ENCODE data around the gene ZNF283.

ZNF283 gene

DNA sequence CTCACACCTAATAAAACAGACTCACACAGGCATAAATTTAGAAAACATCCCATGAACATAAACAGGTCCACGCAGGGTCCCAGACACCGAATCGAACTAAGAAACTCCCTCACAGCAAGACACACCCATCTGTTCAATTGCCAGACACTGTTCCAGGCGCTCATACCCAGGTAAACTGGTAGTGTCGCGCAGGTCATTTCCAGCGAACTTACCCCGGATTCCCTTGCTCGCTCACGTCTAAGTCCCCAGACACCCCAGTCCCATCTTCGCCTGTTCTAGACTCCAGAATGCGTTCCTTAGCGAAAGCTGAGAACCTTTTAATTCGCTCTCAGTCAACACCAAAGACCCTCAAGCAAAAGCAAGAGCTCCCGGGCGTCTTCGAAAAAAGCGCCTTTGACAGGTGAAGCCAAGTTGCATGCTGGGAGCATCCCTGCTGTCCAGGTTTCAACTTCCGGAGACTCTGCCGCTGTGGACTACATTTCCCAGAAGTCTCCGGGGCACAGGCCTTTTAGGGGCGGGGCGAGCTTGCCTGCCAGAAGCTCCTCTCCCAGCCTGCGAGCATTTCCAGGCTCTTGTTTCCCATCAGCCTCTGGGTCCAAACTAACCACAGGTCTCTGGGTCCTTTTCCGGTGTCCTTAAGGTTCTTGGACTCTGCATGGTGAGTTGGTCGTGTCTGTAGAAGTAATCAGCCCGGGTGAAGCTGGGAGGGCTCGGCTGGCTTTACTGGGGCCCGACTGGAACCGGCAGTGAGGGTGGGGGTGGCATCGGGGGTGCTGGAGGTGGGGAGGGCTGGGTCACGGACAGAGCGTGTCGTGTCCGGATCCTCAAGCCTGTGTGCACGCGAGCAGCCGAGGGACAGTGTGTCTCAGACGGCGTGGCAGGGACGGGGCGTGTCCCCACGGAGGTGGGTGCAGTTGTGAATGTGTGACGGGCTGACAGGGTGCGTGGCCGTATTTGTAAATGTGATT is at the start of gene ZNF283:
Gene ZNF283, plus strand, starts transcription at position 535 of the 968 bp plus-strand sequence. CDS start 6,184 bp downstream, outside the sequence.
- peak; percentile 90 for DNase-seq

DNA sequence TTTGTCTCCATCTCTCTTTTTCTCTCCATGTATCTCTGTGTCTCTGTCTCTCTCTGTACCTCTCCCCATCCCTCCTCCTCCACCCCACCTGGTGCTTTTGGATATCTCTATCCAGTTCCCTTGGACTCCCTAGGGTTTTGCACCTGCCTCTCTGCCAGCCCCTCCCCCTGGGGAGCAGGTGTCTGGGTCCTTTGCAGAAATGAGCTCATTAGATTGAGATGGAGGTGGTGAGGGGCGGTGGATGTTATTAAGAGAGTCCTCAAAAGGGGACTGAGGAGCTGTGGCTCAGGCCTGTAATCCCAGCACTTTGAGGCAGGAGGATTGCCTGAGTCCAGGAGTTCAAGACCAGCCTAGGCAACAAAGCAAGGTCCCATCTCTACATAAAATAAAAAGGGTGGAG is 48.5 kb upstream of the ZNF283 start:
- peak; percentile 93 for DNase-seq

DNA sequence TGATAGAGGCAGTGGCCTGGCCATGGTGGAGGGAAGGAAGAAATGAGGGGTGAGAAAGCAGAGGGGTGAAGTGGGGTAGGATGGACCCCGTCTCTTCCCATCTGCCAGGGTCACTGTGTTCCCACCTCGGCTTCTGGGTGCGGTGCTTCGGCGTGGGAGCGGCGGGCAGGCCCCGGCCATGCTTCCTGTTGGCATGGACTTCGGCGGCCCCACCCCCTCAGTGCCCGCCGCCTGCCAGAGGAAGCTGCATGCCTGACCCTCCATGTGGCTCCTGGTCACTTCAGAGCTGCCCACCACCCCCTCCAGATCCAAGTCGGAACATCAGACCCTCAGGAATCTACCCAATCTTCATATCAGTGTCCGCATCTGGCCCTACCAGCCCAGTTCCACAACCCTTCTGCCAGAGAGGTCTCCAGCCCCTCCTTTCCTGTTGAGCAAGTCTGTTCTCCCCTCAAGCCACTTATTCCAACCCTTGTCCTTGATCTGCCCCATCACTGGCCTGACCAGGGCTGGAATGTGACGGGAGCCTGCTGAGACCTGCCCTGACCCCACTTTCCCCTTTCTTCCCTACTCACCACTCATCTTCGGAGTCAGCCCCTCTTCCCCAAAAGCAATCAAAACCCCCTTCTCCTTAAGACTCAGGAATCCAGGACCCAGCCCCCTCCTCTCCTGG is 47.8 kb upstream of the ZNF283 start:
- DNase-seq, result no peak

DNA sequence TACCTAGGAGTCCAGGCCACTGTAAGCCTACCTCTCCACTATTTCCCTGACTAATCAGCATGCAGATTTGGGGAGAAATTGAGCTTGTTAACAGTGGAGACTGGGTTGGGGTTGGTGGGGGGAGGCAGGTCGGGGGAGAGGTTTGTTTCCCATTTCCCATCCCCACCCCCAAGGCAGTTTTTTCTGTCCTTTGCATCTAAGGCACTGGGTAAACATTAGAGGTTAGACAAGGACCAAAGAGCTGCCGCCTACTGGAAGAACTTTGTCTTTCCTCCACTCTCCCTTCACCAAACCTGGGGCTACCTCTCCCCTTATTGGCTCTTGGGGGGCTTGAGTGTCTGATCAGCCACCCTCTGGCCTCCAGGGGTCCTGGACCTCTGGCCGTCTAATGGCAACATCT is 47.3 kb upstream of the ZNF283 start:
- no peak for DNase-seq

DNA sequence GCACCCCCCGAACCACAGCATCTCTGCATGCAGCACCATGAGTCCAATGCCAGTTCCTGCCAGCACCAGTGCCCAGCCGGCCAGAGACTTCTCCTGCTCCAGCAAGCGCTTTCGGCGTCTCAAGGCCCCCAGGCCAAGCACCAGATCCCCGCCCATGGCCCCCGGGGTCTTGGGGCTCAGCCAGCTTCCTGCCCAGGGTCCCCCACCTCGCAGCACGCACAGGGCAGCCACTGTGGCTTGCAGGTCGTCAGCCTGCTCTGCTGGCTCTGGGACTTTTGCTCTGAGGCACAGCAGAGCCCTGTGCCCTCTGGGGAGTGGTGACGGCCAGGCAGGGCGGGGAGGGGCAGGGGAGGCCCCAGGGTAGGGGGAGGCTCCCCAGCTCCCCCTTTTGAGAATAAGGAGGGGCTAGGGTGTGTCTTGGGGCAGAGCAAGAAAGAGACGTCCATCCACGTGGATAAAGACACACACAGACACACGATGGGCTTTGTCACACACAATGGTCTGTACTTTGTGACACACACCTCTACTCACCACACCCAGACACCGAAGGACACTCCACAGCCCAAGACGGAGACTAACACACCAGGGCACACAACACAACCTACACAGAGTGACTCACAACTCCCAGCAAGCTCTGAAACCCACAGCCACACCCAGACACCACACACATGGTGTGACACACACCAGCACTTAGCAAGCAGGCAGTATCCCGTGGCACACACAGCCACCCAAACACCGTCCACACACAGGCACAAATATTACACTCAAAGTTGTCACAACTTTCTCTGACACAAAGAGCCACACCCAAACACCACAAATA is 46.2 kb upstream of the ZNF283 start, which contains the start of gene KCNN4:
Gene KCNN4, minus strand, starts transcription at position 268 of the 820 bp plus-strand sequence. Its CDS starts 112 bp downstream, at position 156.
- no peak for DNase-seq

DNA sequence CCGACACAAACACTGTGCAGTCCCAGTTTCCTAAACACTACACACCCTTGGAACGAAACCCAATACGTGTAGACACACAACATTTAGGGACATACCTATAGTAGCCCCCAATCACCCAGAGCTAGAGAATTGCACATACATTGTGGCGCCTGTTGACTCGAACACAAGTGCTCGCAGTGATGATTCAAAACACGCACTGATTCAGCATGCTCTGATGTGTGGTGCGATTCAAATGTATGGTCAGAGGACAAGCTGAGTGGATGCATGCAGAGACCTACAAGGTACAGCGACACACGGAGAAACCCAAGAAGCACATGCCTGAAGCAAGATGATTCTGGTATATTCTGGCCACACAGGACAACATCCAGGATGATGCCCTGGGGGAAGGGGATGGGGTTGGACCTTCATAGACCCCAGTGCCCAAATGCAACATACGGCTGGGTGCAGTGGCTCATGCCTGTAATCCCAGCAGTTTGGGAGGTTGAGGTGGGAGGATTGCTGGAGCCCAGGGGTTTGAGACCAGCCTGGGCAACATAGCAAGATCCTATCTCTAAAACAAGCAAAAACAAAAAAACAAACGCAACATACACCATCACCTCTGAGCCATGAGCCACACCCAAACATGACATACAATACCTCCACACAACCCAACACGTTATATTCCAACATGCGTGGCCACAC is 45.4 kb upstream of the ZNF283 start:
- DNase-seq, result no peak

DNA sequence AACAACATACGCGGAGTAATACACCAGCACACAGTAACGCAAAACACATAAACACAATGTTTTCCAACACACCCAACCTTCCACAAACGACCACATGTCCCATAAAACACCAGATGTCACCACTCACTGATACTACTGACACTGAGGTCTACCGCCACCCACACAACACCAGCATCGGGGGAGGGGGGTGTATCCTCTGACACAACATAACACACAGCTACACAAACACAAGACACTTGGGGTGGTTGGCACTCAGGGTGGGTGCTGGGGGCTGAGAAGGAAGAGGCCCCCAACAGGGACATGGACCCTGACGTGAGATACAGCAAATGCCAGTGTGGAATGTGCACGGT is 44.8 kb upstream of the ZNF283 start:
- DNase-seq, result no peak

DNA sequence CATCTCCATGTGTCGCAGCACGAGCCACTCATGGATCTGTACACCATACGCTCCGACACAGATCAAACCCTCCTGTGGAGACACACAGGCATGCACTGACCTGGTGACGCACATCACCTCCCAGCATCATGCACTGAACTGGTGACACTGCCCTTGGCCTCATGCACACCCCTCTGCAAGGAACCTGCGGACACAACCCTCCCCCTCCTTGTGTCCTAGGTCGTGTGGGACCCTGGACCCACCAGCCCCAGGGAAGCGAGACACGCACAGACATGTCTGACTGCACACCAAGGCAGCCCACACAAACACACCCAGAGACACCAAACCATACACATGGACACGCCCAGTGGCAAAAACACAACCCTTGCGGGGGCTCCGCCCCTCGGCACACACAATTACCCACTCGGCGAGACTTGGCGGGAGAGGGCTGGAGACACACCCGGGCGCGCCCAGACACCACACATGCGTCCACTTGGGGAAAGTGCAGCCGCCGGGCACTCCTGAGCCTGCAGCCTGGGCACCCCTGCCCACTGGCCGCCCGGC is 44.4 kb upstream of the ZNF283 start:
- no peak for DNase-seq

DNA sequence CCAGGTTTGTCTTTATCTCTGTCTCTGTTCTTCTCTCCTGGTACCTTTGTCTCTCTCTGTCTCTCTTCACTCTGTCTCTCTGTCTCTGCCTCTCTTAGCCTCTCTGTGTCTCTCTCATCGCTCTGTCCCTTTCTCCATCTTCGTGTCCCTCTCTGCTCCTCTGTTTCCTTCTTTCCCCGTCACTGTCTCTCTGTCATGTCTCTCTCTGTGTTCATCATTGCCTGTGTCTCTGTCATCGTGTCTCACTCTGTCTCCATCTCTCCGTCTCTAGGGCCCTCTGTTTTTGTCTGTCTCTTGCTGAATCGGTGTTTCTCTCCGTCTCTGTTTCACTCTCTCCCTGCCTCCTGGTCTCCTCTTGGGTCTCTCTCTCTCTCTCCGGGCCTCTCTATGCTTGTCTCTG is 43.5 kb upstream of the ZNF283 start:
- DNase-seq, result no peak

DNA sequence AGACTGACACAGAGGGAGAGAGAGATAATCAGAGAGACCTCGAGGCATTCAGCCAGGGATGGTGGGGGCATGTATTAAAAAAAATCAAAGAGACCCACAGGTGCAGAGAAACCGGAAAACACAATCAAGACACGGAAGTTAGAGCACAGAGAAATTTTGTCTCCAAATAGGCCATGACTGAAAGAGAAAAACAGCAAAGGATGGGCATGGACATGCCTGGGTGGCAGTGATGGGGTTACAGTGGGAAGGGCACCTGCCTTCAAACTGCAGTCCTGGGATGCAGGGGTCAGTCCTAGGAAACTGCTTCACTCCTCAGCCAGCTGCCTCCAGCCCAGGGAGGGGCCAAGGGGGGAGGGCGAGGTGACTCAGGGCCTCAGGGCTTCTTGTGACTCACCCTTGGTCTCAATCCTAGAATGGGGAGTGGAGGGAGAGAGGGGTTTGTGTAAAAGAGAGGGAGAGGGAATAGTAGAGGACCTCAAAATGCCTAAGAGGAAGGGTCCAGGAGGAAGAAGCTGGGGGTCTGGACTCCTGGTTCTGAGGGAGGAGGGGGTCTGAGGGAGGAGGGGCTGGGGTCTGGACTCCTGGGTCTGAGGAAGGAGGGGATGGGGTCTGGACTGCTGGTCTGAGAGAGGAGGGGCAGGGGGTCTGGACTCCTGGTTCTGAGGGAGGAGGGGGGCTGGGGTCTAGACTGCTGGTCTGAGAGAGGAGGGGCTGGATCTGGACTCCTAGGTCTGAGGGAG is 42.7 kb upstream of the ZNF283 start:
- DNase-seq, result no peak

DNA sequence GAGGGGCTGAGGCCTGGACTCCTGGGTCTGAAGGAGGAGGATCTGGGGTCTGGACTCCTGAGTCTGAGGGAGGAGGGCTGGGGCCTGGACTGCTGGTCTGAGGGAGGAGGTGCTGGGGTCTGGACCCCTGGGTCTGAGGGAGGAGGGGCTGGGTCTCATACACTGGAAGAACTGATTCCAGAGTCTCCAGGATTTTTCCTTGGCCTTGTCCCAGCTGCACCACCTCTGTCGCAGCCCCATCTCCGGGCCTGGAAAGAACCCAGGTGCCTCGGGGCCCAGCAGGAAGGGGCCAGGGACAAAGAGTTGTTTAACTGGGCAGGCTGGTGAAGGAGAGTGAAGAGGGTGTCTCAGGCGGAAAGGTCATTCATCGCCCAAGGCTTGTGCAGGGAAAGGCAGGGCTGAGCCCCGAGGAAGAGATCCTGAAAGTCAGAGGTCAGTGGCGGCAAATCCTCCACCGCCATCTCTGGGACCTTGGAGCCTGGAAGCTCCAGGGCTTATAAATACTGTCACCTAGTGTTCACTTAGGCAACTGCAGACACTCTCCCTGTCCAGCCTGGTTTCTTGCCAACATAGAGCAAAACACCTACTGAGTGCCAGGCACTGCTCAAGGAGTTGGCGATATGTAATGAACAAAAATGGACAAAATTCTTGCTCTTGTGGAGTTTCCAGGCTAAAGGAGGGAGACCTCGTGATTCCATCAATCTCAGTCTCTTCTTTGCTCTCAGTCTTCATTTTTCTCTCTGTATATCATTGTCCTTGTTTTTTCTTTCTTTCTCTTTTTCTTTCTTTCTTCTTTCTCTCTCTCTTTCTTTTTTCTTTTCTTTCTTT is 41.9 kb upstream of the ZNF283 start:
- peak; percentile 61 for DNase-seq

DNA sequence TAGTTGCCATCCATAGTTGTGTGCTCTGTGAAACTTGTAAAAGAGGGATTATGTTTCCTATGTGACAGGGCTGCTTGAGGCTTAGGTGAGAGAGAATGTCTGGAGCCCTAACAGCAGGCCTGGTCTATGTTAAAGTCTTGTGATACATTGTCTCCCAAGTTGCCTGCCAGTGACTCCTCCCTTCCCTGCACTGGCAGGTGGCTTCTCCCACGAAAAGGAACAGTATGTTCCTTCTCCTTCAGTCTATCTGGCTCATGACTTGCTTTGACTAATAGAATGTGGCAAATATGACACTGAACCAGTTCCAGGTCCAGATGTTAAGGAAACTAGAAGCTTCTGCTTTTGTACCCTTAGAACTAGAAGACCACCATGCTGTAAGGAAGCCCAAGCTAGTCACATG is 40.5 kb upstream of the ZNF283 start:
- DNase-seq, result no peak

DNA sequence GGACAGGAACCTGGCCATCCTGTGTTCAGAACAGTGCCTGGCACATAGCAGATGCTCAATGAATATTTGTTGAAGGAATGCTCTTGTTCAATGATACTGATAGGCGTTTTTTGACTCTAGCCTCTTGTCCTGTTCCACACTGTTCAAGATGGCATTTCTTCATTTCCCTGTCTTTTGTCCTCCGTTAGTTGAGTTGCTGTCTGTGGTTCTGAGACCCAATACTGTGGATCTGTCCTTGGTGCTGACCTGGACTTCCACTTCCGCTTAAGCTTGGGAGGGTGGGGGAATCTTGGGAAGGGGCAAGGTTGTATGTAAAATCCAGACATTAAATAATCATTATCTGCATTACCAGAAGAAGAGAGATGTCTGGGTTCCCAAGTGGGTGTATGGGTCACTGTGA is 38.1 kb upstream of the ZNF283 start:
- no peak for DNase-seq

DNA sequence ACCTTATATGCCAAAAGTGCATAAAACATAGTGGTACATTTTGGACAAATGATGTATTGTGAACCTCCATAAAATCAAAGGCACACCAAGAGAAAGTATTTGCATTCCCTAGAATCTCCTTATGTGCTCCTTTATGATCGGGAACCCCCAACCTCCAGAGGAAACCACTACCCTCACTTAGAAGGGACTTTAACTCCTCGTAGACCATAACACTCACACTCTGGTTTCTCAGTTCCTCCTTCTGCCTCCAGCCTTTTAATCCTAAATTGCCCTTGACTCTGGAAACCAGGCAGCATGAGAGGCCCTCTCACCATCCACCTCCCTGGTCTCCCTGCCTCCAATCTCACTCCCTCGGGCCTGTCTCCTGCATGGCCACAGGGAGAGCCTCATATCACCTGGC is 36.5 kb upstream of the ZNF283 start:
- no peak for DNase-seq

DNA sequence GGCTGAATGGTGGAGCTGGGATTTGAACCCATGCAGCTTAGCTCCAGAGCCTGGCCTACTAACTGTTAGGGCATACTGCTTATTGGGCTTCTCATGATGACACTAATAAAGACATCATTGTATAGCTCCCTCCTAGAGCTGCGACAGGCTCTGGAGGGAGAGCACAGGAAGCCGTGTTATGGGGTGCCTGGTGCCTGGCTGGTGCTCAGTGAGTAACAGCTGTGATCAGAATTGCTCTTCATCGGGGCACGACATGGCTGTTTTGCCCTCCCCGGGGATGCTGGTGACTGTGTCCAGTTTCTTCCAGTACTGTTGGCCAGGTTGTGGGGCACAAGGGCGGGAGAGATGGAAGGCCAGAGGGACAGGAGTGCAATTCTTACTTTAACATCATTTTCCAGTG is 30.0 kb upstream of the ZNF283 start:
- DNase-seq, result no peak

DNA sequence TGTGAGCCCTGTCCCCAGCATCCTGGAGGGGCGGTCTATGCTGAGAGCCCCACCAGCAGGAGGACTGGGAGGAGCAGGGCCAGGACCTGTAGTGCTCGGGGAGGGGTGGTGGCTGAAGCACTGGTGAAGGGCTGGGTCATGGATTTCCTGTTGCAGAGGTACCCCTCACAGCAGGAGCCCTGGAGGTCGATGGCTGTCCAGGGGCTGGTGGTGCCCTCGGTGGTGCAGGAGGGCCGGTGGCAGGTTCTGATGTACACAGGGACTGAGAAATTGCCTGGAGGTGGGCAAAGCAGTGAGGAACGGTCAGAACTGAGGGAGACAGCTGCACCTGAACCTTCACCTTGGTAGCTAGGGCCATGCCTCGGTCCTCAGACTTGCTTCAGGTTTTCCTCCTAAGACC is 29.6 kb upstream of the ZNF283 start:
- no peak for DNase-seq

DNA sequence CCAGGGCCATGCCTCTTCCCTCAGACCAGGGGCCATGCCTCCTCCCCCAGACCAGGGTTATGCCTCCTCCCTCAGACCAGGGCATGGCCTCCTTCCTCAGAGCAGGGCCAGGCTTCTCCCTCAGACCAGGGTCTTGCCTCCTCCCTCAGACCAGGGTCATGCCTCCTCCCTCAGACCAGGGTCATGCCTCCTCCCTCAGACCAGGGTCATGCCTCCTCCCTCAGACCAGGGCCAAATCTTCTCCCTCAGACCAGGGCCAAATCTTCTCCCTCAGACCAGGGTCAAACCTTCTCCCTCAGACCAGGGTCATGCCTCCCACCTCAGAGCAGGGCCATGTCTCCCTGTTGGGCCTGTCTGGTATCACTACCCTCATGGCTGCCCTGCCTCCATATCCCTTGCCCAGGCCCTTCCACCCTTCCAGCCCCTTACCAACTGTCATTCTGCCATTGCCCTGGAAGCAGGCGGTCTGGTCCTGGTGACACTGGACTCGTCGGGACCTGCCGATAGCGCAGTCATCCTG is 29.0 kb upstream of the ZNF283 start:
- DNase-seq, result no peak

DNA sequence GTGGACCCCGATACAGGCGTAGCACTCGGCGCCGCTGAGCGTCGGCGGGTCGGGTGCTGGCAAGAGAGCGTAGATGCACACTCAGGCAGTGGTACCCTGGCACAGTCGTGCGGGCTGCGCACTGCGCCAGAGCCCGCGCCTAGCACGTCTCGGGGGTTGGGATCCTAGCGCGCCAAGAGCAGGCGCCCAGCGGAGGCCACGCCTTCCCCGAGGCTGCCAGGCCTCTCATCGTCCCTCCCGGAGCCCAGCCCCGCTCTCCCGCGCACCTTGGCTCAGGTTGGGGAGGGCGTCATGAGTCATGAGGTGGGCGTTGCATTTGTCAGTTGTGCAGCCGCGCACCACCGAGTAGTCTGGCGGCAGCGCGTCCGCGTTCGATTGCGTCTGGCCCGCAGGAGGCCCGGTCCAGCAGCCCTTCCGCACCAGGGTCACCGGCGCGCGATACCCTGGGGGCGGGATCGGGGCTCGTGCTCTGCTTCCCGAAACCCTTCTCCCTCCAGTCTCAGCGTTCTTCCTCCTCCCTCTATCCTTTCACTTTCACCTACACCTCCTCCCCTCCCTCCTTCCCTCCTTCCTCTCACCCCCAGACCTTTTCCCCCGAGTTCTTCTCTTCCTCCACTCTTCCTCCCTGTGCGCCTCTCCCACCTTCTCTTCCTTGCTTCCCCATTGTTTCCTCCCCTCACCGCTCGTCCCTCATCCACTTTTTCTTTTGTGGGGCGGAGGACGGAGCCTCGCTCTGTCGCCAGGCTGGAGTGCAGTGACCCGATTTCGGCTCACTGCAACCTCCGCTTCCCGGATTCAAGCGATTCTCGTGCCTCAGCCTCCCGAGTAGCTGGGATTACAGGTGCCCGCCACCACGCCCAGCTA is 28.3 kb upstream of the ZNF283 start:
- peak; percentile 86 for DNase-seq

DNA sequence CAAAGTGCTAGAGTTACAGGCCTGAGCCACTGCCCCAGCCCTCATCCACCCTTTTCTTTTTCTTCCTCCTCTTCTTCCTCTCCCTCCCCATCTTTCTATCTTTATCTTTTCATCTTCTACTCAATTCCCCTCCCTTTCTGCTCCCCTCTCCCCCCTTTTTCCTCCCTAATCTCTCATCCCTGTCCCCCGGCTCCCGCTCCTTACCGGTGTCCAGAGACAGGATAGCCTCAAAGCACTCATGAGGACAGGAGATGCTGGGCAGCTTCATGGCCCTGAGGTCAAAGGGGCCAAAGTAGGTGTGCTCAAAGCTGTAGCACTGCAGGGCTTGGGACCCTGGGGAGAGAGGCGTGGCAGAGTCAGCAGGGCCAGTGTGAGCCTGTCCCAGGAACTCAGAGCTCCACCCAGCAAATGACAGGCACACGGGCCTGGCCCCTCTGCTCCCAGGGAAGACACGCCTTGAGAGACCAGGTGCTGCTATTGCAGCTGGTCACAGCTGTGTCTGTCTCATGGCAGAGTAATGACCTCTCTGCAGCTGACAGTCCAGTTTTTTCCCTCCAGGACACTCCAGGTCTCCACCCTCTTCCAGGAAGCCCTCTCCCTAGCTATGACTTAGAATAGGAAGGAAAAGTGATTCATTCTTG is 27.5 kb upstream of the ZNF283 start:
- DNase-seq, result no peak

Measured in COR-L47 (cell line).